Measurements from ENCODE around the gene DNAJC22.

DNAJC22 gene

GRCh38 chr12:49341777-49342065 lies 5.0 kb upstream of the DNAJC22 start:
- TF ChIP-seq SIN3A (IDR thresholded peaks at IDR 0.05; ENCODE audit: borderline replicate concordance, insufficient read depth, low read length): no peak
- no peak for TF ChIP-seq REST (IDR thresholded peaks at IDR 0.05; ENCODE audit: insufficient read depth in 1 of 2, low read depth in 2 of 2, low read length in 2 of 2)
- no peak for TF ChIP-seq POLR2AphosphoS5 (IDR thresholded peaks at IDR 0.05; ENCODE audit: low read depth, low read length)
- TF ChIP-seq FOXP2 (optimal IDR thresholded peaks at IDR 0.05; ENCODE audit: borderline replicate concordance, extremely low read depth, extremely low read length, insufficient read depth): no peak
- TF ChIP-seq TAF1 (IDR thresholded peaks at IDR 0.05; ENCODE audit: borderline replicate concordance, insufficient read depth, low read length): no peak

- no peak for TF ChIP-seq POLR2AphosphoS5 (IDR thresholded peaks at IDR 0.05; ENCODE audit: low read depth, low read length)
- TF ChIP-seq REST (IDR thresholded peaks at IDR 0.05; ENCODE audit: insufficient read depth in 1 of 2, low read depth in 2 of 2, low read length in 2 of 2): no peak
- no peak for TF ChIP-seq SIN3A (IDR thresholded peaks at IDR 0.05; ENCODE audit: borderline replicate concordance, insufficient read depth, low read length)
- no peak for TF ChIP-seq TAF1 (IDR thresholded peaks at IDR 0.05; ENCODE audit: borderline replicate concordance, insufficient read depth, low read length)
- no peak for TF ChIP-seq FOXP2 (optimal IDR thresholded peaks at IDR 0.05; ENCODE audit: borderline replicate concordance, extremely low read depth, extremely low read length, insufficient read depth)
Observed at GRCh38 chr12:49342066-49342913, 4.4 kb upstream of the DNAJC22 start.

- no peak for TF ChIP-seq POLR2AphosphoS5 (IDR thresholded peaks at IDR 0.05; ENCODE audit: low read depth, low read length)
- TF ChIP-seq TAF1 (IDR thresholded peaks at IDR 0.05; ENCODE audit: borderline replicate concordance, insufficient read depth, low read length): no peak
- no peak for TF ChIP-seq SIN3A (IDR thresholded peaks at IDR 0.05; ENCODE audit: borderline replicate concordance, insufficient read depth, low read length)
- TF ChIP-seq REST (IDR thresholded peaks at IDR 0.05; ENCODE audit: insufficient read depth in 1 of 2, low read depth in 2 of 2, low read length in 2 of 2): no peak
- TF ChIP-seq FOXP2 (optimal IDR thresholded peaks at IDR 0.05; ENCODE audit: borderline replicate concordance, extremely low read depth, extremely low read length, insufficient read depth): no peak
Observed at GRCh38 chr12:49342914-49343731, 3.6 kb upstream of the DNAJC22 start.

GRCh38 chr12:49344486-49345050 lies 2.1 kb upstream of the DNAJC22 start:
- TF ChIP-seq POLR2AphosphoS5 (IDR thresholded peaks at IDR 0.05; ENCODE audit: low read depth, low read length): no peak

GRCh38 chr12:49345051-49345824 lies 1.4 kb upstream of the DNAJC22 start:
- TF ChIP-seq SIN3A (IDR thresholded peaks at IDR 0.05; ENCODE audit: borderline replicate concordance, insufficient read depth, low read length) (no peak), POLR2AphosphoS5 (IDR thresholded peaks at IDR 0.05; ENCODE audit: low read depth, low read length) (no peak), TAF1 (IDR thresholded peaks at IDR 0.05; ENCODE audit: borderline replicate concordance, insufficient read depth, low read length) (no peak), FOXP2 (optimal IDR thresholded peaks at IDR 0.05; ENCODE audit: borderline replicate concordance, extremely low read depth, extremely low read length, insufficient read depth) (no peak), REST (IDR thresholded peaks at IDR 0.05; ENCODE audit: insufficient read depth in 1 of 2, low read depth in 2 of 2, low read length in 2 of 2) (no peak)

All from PFSK-1 (cell line).